ENCODE measurements around the gene HOXC10.

Gene HOXC10

GRCh38 chr12:53939141-53940108, 45.5 kb upstream of the HOXC10 start:
- peak; percentile 8 to 27 for DNase-seq (ENCODE audit: low read depth in 2 of 2)
- TF ChIP-seq CTCF (IDR thresholded peaks at IDR 0.05; ENCODE audit: low read depth, low read length): no peak
- no peak overlapping the region for H3K4me3 ChIP-seq (replicated peaks in 1 of 2; ENCODE audit: low read depth in 2 of 2, low read length in 2 of 2)

- no peak for TF ChIP-seq CTCF (IDR thresholded peaks at IDR 0.05; ENCODE audit: low read depth, low read length)
- no peak overlapping the region for H3K4me3 ChIP-seq (replicated peaks in 1 of 2; ENCODE audit: low read depth in 2 of 2, low read length in 2 of 2)
- no peak for DNase-seq (ENCODE audit: low read depth in 2 of 2)
These were observed 44.4 kb upstream of the HOXC10 start for GRCh38 chr12:53940443-53941014.

GRCh38 chr12:53941187-53941586, 43.8 kb upstream of the HOXC10 start:
- DNase-seq (ENCODE audit: low read depth in 2 of 2): no peak
- no peak for TF ChIP-seq CTCF (IDR thresholded peaks at IDR 0.05; ENCODE audit: low read depth, low read length)
- H3K4me3 ChIP-seq (replicated peaks in 1 of 2; ENCODE audit: low read depth in 2 of 2, low read length in 2 of 2): no peak overlapping the region

GRCh38 chr12:53941750-53942149, 43.2 kb upstream of the HOXC10 start:
- no peak for TF ChIP-seq CTCF (IDR thresholded peaks at IDR 0.05; ENCODE audit: low read depth, low read length)
- no peak overlapping the region for H3K4me3 ChIP-seq (replicated peaks in 1 of 2; ENCODE audit: low read depth in 2 of 2, low read length in 2 of 2)
- DNase-seq (ENCODE audit: low read depth in 2 of 2): no peak

GRCh38 chr12:53942467-53942997, 42.4 kb upstream of the HOXC10 start:
- no peak overlapping the region for H3K4me3 ChIP-seq (replicated peaks in 1 of 2; ENCODE audit: low read depth in 2 of 2, low read length in 2 of 2)
- TF ChIP-seq CTCF (IDR thresholded peaks at IDR 0.05; ENCODE audit: low read depth, low read length): no peak
- DNase-seq (ENCODE audit: low read depth in 2 of 2): no peak

GRCh38 chr12:53944209-53944608, 40.7 kb upstream of the HOXC10 start:
- H3K4me3 ChIP-seq (replicated peaks in 1 of 2; ENCODE audit: low read depth in 2 of 2, low read length in 2 of 2): no peak overlapping the region
- TF ChIP-seq CTCF (IDR thresholded peaks at IDR 0.05; ENCODE audit: low read depth, low read length): no peak
- DNase-seq (ENCODE audit: low read depth in 2 of 2): no peak

Data from cardiac fibroblast (primary cell).